ENCODE results near the gene OTOP3. TPM values are rescaled to one million over a fixed set of nuclear protein-coding genes. Genes with fewer than 3 reads are reported as not detected.
"Not testable (repeated sequence)": the region's sequence is repeated elsewhere in the genome, so short reads cannot be mapped to it uniquely, and the experiment has no call there.

The OTOP3 gene, protein sequence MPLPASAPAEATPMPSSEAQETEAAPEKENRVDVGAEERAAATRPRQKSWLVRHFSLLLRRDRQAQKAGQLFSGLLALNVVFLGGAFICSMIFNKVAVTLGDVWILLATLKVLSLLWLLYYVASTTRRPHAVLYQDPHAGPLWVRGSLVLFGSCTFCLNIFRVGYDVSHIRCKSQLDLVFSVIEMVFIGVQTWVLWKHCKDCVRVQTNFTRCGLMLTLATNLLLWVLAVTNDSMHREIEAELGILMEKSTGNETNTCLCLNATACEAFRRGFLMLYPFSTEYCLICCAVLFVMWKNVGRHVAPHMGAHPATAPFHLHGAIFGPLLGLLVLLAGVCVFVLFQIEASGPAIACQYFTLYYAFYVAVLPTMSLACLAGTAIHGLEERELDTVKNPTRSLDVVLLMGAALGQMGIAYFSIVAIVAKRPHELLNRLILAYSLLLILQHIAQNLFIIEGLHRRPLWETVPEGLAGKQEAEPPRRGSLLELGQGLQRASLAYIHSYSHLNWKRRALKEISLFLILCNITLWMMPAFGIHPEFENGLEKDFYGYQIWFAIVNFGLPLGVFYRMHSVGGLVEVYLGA
- total RNA-seq = 1 to 10 TPM; 1.4 to 2.4 TPM
- long read RNA-seq, transcript OTOP3-201 (7 exons, 2,516 nt) = major isoform, 5 of 12 reads
- long read RNA-seq, partial matches to known transcripts = 3 of 12 reads
- long read RNA-seq, other reads (novel, unspliced or antisense) = 4 of 12 reads

DNA sequence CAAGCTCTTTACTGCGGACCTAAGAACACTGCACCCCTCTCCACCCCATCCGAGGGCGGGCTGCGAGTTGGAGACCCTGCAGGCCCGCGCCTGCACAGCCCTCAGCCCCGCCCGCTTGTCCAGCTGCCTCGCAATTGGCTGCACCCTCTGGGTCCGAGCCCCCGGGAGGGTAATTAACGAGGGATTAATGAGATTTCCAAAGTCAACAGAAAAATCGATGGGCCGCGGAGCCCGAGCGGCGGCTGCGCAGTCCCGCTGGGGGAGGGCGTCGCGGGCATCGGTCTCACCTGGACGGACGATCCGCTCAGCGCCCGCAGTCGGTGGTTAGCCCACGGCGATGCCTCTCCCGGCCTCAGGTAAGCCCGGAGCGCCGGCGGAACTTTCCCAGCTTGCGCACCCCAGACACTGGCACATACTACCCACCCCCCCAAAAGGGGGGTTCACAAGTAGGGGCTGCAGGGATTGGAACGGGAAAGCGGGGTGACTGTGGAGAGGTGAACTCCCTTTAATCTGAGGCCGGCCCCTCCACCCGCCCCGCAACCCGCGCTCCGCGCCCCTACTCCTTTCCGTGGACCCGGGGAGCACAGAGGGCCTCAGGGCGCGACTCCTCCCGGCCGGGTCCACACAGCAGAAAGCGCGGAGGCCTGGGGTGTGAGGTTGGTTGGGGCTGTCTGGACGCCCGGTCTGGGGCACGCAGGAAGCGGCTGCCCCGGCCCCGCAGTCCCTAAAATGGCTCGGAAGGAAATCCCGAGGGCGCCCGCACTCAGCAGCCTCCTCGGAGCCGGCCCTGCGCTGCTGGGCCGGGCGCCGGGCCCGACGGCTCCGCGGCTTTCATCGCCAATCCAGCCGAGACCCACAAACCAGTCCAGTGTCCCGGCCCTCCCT lies at the start of gene OTOP3:
Gene OTOP3, plus strand, starts transcription at position 314 of the 885 bp plus-strand sequence. Its CDS starts 24 bp downstream, at position 338.
- intact Hi-C loops (cut with DNase I, micrococcal nuclease) = no loop called here
- peak; percentile 38 for ATAC-seq
- no peak for DNase-seq

DNA sequence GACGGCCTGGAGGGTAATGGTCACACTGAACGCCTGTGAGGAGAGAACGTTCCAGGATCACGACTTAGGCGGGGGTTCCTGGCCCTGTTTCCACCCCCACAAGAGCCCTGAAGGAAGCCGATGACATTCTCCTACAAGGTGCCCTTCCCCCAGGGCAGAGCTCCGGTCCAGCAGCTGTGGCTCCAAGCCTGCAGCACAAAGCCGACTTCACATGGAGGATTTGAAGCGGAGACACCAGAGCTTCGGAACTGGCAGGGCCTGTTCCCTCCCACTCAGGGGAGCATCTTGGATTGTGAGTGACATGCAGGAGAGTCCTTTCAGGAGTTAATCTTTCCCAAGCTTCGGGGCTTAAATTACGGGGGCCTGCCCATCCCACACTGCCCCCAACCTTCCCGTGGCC lies 47.2 kb upstream of the OTOP3 start:
- DNase-seq = no peak
- ATAC-seq = no peak
- intact Hi-C loops (cut with DNase I, micrococcal nuclease) = no loop called here

DNA sequence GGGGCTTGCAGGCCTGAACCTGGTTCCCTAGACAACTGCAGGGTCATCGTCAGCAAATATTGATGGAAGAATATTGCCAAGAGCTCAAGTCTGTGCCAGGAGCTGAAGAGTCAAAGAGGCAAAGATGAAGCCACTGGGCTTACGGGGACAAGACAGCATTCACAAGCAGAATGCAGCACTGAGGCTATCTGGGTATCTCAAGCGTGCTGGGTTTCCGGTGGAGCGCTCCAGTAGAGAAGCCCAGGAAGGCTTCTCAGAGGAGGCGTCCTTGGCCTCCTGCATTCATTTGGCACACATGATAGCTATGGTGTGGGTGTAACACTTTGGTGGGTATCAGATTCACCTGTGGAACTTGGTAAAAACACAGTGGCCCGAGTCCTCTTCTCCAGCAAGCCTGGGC lies 45.1 kb upstream of the OTOP3 start:
- no peak for ATAC-seq

DNA sequence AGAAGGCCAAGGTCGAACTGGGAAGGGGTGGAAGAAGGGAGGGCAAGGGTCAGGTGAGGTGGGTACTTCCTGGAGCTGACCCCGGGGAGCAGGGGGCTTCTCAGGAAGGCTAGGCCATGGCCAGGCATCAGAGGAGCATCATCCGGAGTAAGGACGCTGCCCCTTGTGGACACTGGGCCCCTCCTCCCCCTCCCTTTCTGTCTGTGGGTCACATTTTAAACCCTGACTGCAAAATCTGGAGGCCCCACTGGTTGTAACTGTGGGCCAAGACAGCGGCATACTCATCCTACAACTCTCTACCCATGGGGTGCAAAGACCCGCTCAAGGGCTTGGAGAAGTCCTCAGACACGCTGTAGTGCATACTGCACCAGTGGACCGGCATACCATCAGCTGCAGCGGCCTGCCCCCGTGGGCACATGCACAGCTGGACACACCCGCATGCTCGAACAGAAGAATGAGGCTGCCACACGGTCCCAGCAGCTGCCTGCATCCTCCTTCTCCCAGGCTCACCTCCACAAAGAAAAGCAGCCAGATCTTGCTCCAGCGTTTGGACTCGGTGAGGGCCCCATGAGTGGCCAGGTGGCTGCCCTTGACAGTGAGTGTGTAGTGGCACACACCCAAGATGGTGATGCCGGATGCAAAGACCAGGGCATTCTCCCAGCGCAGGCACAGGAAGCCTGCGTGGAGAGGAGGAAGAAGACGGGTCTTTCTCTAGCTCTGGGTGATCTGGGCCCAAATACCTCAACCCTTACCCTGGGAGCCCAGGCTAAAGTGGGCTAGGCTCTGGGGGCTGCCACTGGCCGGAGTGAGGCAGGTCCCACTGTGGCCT lies 43.5 kb upstream of the OTOP3 start:
- ATAC-seq (no peak), DNase-seq (no peak)
- intact Hi-C loops (cut with DNase I, micrococcal nuclease) = no loop called here

More for the DNA sequence above, 45.1 kb upstream of the OTOP3 start:
- no peak for DNase-seq
- intact Hi-C loops (cut with DNase I, micrococcal nuclease) = no loop called here

DNA sequence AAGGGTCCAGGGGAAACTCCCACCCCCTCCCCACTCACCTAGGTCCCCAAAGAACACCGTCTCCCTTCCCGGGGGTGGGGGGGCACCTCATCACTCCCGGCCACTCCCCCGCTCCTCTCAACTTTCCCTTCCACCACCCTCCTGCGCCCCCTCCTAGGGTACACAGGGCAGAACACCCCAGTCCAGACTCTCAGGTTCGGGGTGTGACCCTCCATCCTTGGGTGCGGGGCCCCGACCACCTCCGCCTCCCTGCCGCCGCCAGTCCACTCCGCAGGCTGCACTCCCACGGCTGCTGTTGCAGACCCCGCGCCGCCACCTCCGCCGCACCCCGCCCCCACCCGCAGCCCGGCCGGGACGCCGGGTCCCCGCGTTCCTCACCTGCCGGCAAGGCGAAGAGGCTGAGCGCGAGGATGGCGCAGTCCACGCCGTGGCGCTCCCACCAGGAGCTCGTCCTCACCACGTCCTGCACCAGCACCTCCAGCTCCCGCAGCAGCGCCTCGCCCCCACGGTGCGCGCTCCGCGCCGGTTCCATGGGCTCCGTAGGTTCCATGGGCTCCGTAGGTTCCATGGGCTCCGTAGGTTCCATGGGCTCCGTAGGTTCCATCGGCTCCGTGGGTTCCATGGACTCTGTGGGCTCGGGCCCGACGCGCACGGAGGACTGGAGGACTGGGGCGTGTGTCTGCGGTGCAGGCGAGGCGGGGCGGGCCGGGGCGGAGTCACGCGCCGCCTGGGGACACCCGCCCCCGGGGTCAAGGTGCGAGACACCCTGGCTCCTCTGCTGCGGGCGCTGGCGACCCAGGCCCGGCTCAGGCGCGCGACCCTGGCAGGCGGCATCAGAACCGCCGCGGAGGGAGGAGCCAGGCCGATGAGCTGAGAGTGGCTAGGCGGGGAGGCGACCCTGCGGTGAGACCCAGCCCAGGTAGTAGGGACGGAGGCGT lies 42.5 kb upstream of the OTOP3 start, which contains the start of gene FADS6:
Gene FADS6, minus strand, starts transcription at position 660 of the 938 bp plus-strand sequence. Its CDS starts 38 bp downstream, at position 622.
- DNase-seq (peak in 1 of 2 donors; percentile 41), ATAC-seq (peak; percentile 93)
- intact Hi-C loops (cut with DNase I, micrococcal nuclease) = no loop called here

DNA sequence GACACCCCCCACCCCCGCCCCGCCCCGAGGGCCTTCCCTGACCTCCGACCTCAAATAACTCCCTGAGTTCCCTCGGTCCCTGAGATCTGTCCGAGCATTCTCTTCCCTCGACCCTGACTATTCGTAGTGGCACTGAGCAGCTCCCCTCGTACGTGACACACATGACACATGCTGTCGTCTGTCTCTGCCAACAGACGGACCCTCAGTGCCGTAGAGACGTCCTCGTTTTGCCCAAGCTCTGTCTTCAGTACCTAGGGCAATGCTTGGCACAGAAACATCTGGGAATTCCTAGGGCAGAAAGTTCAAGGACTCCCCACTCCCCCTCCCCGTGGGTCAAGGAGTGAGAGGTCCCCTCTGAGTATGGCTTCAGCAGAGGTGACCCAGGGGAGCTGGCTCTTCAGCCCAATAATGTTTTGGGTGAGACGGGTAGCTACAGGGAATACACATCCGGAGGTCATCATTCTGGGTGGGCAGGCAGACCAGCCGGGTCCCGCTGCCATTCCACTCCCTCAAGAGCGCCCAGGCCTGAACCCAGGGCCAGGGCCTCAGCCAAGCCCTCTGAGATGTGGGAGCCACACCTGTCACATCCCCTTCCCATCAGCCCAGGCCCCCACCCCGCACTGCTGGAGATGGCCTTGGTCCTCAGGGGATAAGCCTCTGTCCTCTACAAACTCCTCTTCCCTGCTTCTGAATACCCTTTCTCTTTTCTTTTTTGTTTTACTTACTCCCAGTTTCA lies 41.6 kb upstream of the OTOP3 start:
- ATAC-seq (no peak), DNase-seq (no peak)
- intact Hi-C loops (cut with DNase I, micrococcal nuclease) = no loop called here

DNA sequence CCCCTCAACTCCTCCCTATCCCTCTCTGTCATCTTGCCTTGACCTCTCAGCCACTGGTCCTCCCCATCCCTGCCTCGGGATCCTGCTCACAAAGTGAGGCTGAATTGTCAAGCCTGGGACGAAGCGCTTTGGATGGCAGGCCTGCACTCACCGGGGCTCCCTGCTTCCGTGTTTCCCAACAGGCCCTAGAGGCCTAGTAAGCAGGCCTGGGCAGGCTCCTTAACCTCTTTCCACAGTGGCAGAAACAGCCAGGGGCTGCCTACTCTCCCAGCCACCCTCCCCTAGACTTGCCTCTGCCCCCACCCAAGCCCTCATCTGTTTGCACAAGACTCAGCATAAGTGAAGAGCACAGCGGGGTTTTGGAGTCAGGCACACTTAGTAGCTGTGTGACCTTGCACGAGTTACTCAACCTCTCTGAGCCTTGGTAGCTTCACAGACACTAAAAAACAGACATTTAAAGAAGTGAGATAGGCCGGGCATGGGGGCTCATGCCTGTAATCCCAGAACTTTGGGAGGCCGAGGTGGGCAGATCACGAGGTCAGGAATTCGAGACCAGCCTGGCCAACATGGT lies 37.2 kb upstream of the OTOP3 start:
- DNase-seq = no peak
- no peak for ATAC-seq
- intact Hi-C loops (cut with DNase I, micrococcal nuclease) = no loop called here

DNA sequence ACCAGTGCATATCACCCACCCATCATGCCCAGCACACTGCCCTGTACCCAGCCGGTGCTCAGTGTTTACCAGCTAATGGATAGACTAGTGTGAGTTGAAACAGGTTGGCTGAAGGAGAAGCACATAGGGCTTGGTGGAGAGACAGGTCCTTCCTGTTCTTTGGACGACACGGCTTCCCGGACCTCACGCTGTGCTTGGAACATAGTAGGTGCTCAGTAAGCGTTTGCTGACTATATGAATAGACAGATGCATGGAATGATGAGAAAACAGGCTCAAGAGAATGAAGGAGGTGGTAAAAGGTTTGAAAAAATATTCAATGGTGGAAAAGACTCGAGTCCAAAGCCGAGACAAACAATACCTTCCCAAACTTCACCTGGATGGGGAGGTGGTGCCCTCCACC lies 35.5 kb upstream of the OTOP3 start:
- DNase-seq (no peak), ATAC-seq (no peak)
- intact Hi-C loops (cut with DNase I, micrococcal nuclease) = no loop called here

DNA sequence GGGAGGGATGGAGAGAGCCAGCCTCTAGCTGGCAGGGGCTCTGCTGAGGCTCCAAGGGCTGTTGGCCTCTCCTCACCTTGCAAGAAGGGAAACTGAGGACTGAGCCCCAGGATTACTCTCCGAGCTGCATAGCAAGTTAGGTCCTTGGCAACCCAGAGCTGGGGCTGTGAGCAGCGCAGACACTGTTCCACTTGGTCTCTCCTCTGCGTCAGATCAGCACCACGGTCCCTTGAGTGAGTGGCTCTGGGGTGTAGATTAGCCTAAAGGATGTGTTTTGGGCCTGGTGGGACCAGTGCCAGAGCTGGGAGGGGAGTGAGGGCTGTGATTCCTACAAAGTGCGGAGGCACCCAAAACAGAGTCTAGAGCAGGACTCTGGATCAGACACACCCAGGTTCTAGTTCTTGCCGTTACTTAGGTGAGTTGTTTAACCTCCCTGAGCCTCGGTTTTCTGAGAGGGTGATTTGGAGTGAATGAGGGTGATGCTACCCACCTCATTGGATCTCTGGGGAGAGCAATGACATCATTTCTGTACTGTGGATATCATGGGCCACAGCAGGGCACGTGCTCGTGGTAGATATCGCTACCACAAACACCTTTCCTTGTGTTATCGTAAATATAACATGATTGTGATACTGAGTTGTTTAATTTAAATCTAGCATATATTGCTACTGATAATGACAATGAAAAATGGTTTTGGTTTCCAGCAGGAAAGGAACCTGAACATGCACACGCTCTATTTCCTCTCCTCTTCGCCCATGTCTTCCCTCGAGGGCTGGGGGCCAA lies 34.2 kb upstream of the OTOP3 start:
- no peak for DNase-seq
- ATAC-seq = no peak
- intact Hi-C loops (cut with DNase I, micrococcal nuclease) = no loop called here

DNA sequence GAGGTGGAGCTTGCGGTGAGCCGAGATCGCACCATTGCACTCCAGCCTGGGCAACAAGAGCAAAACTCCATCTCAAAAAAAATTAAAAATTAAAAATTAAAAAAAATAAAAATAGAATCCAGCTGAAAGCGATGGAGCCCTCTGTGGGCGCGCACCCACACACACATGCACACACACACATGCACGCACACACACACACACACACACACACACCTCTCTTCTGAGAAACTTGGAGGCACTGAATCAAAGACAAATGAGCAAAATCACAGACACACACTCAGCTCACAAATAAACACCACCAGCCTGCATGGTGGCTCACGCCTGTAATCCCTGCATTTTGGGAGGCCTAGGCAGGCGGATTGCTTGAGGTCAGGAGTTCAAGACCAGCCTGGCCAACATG lies 32.7 kb upstream of the OTOP3 start:
- DNase-seq = no peak
- no peak for ATAC-seq
- intact Hi-C loops (cut with DNase I, micrococcal nuclease) = no loop called here

DNA sequence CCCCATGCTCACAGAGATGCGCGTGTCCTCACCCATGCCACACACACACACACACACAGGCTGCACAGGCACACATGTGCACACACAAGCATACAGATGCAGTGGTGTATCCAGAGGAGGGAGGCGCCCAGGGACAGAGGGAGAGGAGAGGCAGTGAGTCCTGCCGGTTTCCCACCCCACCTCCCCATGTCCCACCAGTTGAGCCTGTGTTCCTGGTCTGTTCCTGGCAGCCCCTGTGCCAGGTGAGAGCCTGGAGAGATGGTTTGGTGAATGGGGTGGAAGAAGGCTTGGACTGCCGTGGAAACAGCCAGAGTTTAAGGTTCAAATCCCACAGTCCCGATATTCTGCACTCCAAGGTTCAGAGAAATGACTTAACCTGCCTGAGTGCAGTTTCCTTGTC lies 32.0 kb upstream of the OTOP3 start:
- DNase-seq (no peak), ATAC-seq (no peak)
- intact Hi-C loops (cut with DNase I, micrococcal nuclease) = no loop called here

DNA sequence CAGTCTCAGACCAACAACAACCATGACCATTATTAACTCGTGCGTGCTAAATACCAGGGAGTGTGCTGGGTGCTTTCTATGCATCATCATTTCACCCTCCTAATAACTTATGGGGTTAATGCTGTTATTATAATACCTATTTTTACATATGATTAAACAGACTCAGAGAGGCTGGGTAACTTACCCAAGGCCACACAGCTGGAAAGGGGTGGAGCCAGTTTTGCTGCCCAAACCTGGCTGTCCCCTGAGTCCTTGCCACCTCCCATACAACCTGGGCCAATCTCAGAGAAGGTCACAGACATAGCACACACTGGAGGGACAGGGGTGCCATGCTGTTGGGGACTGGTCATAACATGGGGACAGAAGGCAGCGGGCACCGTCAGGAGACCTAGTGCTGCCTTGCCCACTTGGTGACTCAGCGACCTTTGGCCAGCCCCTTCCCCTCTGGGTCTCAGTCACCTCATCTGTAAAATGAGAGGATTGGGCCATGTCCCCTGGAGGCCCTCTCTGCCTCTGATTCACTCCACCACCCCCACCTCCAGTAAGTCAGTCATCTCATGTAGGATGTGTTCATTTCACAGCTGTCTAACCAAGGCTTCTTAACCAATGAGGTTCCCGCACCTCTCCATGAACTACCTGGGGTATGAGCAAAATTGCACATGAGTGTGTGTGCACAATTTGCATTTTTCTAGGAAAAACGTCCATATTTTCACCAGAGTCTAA lies 30.9 kb upstream of the OTOP3 start:
- intact Hi-C loops (cut with DNase I, micrococcal nuclease) = no loop called here
- ATAC-seq (no peak), DNase-seq (no peak)

DNA sequence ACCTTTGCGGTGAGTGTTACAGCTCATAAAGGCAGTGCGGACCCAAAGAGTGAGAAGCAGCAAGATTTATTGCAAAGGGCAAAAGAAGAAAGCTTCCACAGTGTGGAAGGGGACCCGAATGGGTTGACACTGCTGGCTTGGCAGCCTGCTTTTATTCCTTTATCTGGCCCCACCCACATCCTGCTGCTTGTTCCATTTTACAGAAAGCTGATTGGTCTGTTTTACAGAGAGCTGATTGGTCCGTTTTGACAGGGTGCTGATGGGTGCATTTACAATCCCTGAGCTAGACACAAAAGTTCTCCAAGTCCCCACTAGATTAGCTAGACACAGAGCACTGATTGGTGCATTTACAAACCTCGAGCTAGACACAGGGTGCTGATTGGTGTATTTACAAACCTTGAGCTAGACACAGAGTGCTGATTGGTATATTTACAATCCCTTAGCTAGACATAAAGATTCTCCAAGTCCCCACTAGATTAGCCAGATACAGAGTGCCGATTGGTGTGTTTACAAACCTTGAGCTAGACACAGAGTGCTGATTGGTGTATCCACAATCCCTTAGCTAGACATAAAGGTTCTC lies 29.4 kb upstream of the OTOP3 start:
- DNase-seq; intact Hi-C loops (cut with DNase I, micrococcal nuclease); ATAC-seq: not testable (repeated sequence)

DNA sequence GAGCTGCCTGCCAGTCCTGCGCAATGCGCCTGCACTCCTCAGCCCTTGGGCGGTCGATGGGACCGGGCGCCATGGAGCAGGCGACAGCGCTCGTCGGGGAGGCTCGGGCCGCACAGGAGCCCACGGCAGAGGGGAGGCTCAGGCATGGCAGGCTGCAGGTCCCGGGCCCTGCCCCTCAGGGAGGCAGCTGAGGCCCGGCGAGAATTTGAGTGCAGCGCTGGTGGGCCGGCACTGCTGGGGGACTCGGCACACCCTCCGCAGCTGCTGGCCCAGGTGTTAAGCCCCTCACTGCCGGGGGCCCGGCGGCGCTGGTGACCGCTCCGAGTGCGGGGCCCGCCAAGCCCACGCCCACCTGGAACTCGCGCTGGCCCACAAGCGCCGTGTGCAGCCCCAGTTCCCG lies 28.7 kb upstream of the OTOP3 start:
- ATAC-seq (no peak), DNase-seq (no peak)
- intact Hi-C loops (cut with DNase I, micrococcal nuclease) = no loop called here

DNA sequence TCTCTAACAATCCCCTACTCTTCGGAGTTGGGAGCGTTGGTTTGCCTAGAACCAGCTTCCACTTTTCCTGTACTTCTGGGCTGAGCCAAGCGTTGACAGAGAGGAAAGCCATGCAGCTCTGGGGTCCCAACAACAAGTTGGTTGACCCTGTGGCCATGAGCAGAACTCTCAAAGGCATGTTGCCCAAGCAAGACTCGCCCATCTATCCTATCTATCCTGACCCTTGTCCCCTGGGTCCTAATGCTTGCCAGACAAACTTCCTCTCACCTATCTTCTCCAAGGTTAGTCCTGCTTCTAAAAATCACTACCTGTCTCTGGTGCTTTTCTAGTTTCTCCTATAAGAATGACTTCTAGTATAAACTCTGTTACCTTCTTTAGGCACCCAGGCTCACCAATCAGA lies 26.6 kb upstream of the OTOP3 start:
- intact Hi-C loops (cut with DNase I, micrococcal nuclease); DNase-seq; ATAC-seq: not testable (repeated sequence)

All from left colon (tissue), 2 donors.